Measurements from ENCODE around the gene ZGPAT. TPM values are rescaled to one million over a fixed set of nuclear protein-coding genes. Genes with fewer than 3 reads are reported as not detected.
A peak's percentile ranks its signal among the peaks of the same experiment; 100 is the strongest.

Gene ZGPAT
- total RNA-seq, 1 experiment from 2014 or later = 27.6 TPM

DNA sequence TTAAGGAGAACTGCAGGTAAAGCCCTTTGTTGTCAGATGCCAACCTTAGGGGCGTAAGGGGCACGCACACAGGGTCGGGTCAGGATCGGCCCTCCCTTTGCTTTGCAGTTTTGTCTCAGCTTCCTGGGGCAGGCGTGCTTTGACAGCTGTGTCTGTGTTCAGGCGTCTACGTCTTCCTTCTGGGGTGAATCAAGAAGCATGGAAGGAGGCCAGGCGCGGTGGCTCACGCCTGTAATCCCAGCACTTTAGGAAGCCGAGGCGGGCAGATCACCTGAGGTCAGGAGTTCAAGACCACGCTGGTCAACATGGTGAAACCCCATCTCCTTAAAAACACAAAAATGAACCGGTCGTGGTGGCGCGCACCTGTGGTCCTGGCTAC, 1.3 kb downstream of the ZGPAT start:
- Histone ChIP-seq H3K27me3 (ENCODE audit: insufficient read depth, low read length) (no peaks in the 10 kb centered on the region), H3K4ac (ENCODE audit: low read depth, low read length) (no peak overlapping the region), H2BK15ac (ENCODE audit: low read depth, low read length) (no peak overlapping the region), H2BK120ac (ENCODE audit: low read depth, low read length, poor library complexity, severe bottlenecking) (no peak overlapping the region), H3K79me1 (ENCODE audit: insufficient read depth, low read depth, low read length, poor library complexity, severe bottlenecking) (peaks cover 4% of the 10 kb centered on the region), H3K23me2 (ENCODE audit: insufficient read length, low read depth, low read length, poor library complexity, severe bottlenecking) (peaks cover 12% of the 10 kb centered on the region), H2BK20ac (ENCODE audit: low read depth, low read length, poor library complexity, severe bottlenecking) (no peak overlapping the region), H3K56ac (ENCODE audit: insufficient read length, low read depth, low read length) (no peak overlapping the region), H2BK12ac (ENCODE audit: insufficient read length, low read depth, low read length) (no peak overlapping the region), H3K4me1 (ENCODE audit: insufficient read depth, low read length) (no peaks in the 10 kb centered on the region), H4K91ac (ENCODE audit: insufficient read length, low read depth, low read length) (no peak overlapping the region), H3K27ac (ENCODE audit: insufficient read length, low read depth, low read length) (no peak overlapping the region), H3K23ac (ENCODE audit: insufficient read length, low read depth, low read length) (no peak overlapping the region), H4K8ac (replicated peaks; ENCODE audit: insufficient read length, low read depth, low read length) (no peak overlapping the region), H3K9ac (ENCODE audit: extremely low read depth, insufficient read length, low read length) (no peak overlapping the region), H4K20me1 (ENCODE audit: control insufficient read depth, insufficient read depth, insufficient read length) (no peaks in the 10 kb centered on the region), H3K79me2 (ENCODE audit: insufficient read depth, low read length) (peaks cover 11% of the 10 kb centered on the region; the same call in 1 of the 2 replicates), H2AK5ac (ENCODE audit: insufficient read length, low read length) (no peak overlapping the region), H4K5ac (ENCODE audit: insufficient read length, low read depth, low read length) (no peak overlapping the region), H2AFZ (ENCODE audit: low read length) (no peak overlapping the region), H3T11ph (ENCODE audit: low read length) (no peak overlapping the region), H3K4me2 (ENCODE audit: insufficient read depth, insufficient read length, low read length) (peak overlapping the region; percentile 90), H3K18ac (ENCODE audit: insufficient read length, low read depth, low read length) (no peak overlapping the region), H3K14ac (ENCODE audit: insufficient read depth, low read length) (no peak overlapping the region), H3K9me3 (ENCODE audit: control insufficient read depth, low read depth, low read length) (no peaks in the 10 kb centered on the region), H2BK5ac (ENCODE audit: insufficient read length, low read length) (no peak overlapping the region)
- no peak overlapping the region for H3K27ac Mint-ChIP-seq
- TF ChIP-seq, protein P1, sequence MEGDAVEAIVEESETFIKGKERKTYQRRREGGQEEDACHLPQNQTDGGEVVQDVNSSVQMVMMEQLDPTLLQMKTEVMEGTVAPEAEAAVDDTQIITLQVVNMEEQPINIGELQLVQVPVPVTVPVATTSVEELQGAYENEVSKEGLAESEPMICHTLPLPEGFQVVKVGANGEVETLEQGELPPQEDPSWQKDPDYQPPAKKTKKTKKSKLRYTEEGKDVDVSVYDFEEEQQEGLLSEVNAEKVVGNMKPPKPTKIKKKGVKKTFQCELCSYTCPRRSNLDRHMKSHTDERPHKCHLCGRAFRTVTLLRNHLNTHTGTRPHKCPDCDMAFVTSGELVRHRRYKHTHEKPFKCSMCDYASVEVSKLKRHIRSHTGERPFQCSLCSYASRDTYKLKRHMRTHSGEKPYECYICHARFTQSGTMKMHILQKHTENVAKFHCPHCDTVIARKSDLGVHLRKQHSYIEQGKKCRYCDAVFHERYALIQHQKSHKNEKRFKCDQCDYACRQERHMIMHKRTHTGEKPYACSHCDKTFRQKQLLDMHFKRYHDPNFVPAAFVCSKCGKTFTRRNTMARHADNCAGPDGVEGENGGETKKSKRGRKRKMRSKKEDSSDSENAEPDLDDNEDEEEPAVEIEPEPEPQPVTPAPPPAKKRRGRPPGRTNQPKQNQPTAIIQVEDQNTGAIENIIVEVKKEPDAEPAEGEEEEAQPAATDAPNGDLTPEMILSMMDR (conservative IDR thresholded peaks at IDR 0.05) = no peak
- peaks cover 8 to 16% of the 10 kb centered on the region in 2 experiments for H3K4me1 Mint-ChIP-seq
- no peak for DNase-seq
- H3K27me3 Mint-ChIP-seq (ENCODE audit: low read depth) = no peaks in the 10 kb centered on the region
- peaks cover 0 to 3% of the 10 kb centered on the region in 2 experiments; a peak in 1 of 5 replicates for H3K9me3 Mint-ChIP-seq
- peaks cover 53 to 69% (median 66%) of the 10 kb centered on the region in 3 experiments for H3K36me3 Mint-ChIP-seq (ENCODE audit: insufficient read depth in 1 of 3, low read depth in 3 of 3)
- peak overlapping the region; percentile 89 to 91 for H3K4me3 Mint-ChIP-seq
- no CpG with 5 or more reads among the region's 17 CpGs for WGBS (ENCODE audit: extremely low coverage, insufficient read length, low lambda C conversion rate)

Measured in H9 (cell line).